K562 (cell line): ENCODE results near the gene SCAMP1. TPM values are rescaled to one million over a fixed set of nuclear protein-coding genes. Genes with fewer than 3 reads are reported as not detected.

Experiments
- ATAC-seq: fragments of 200-7000 bp; cut with Tn5 transposase; 3 replicates; pipeline ENCODE4 v1.9.1; 2020; ENCODE audit warnings: moderate library complexity
- BruUV-seq: library from RNA; stranded (reverse); fragments of 400-500 nt; replicated peaks from 2 replicates; lab custom pipeline; 2021; lab: Mats Ljungman, UMichigan
- CTCF ChIA-PET: fragments of 300-600 bp; formaldehyde crosslinking; extraction: SDS; loops from one replicate; lab custom pipeline; 2021; ENCODE audit warnings: low intra/inter-chr PET ratio; lab: Yijun Ruan, JAX
- POLR2A ChIA-PET: fragments of 300-600, 350-650 bp; sonication (Branson Sonifier 250); formaldehyde crosslinking; extraction: SDS; loops from one replicate; lab custom pipeline; 2021; ENCODE audit warnings: antibody characterized with exemption, inconsistent platforms; lab: Yijun Ruan, JAX
- DNase-seq, 4 experiments: peaks; one replicate each; pipeline versions ENCODE4 v3.0.0 to v3.0.0-alpha.2; 2011 to 2018; ENCODE audit warnings: low spot score in 3 of 4, mixed read lengths in 3 of 4; ENCODE audit errors: extremely low read depth in 1 of 4
- FAIRE-seq: peaks from 2 replicates; lab custom pipeline; 2011; peaks lifted over from hg19 to GRCh38; lab: Jason Lieb, UNC
- H2AFZ ChIP-seq: 2 replicates; pipeline ENCODE4 v1.6.0; 2011; ENCODE audit warnings: low read depth, low read length, control low read depth, inconsistent platforms
- H3K27ac ChIP-seq: fragments of 200-600 bp; 3 replicates; pipeline ENCODE4 v1.8.0; 2011; ENCODE audit warnings: low read depth, mild to moderate bottlenecking, control low read depth, inconsistent platforms, low read length, moderate library complexity, mixed read lengths; ENCODE audit errors: extremely low read depth
- H3K27me3 ChIP-seq, 2 experiments: fragments of 300-600 bp in 1 of 2; 2 replicates in 1 of 2; 3 replicates in 1 of 2; pipeline versions ENCODE4 v1.6.0 to v1.8.0; 2011; ENCODE audit warnings: inconsistent platforms in 2 of 2, low read length in 2 of 2, mild to moderate bottlenecking in 1 of 2, mixed read lengths in 1 of 2, moderate library complexity in 1 of 2; ENCODE audit not compliant: control insufficient read depth in 2 of 2, insufficient read depth in 2 of 2
- H3K36me3 ChIP-seq: fragments of 300-600 bp; 3 replicates; pipeline ENCODE4 v1.8.0; 2011; ENCODE audit warnings: mild to moderate bottlenecking, low read length, inconsistent platforms; ENCODE audit not compliant: control insufficient read depth, insufficient read depth
- H3K4me1 ChIP-seq, 2 experiments: fragments of 200-600 bp in 1 of 2; replicated peaks in 1 of 2; 2 replicates in 1 of 2; 3 replicates in 1 of 2; pipeline versions ENCODE4 v1.5.1 to v1.8.0; 2011; ENCODE audit warnings: inconsistent platforms in 2 of 2, low read length in 2 of 2, mild to moderate bottlenecking in 1 of 2, mixed read lengths in 1 of 2, moderate library complexity in 1 of 2; ENCODE audit not compliant: control insufficient read depth in 2 of 2, insufficient read depth in 2 of 2
- H3K4me2 ChIP-seq: 2 replicates; pipeline ENCODE4 v1.6.1; 2011; ENCODE audit warnings: low read length, control low read depth, inconsistent platforms, mixed read lengths; ENCODE audit not compliant: insufficient read depth
- H3K4me3 ChIP-seq: fragments of 200-600 bp; sonication (generic), shearing (Covaris generic); 2 replicates; pipeline ENCODE4 v1.5.1; 2016; ENCODE audit warnings: control low read depth, inconsistent platforms
- H3K79me2 ChIP-seq: fragments of 200-600 bp; 3 replicates; pipeline ENCODE4 v1.8.0; 2011; ENCODE audit warnings: low read length, inconsistent platforms; ENCODE audit not compliant: control insufficient read depth, insufficient read depth
- H3K9ac ChIP-seq, 2 experiments: 2 replicates each; pipeline versions ENCODE4 v1.6.0 to v1.6.1; 2011; ENCODE audit warnings: low read depth in 2 of 2, low read length in 2 of 2, control low read depth in 1 of 2, inconsistent platforms in 1 of 2, mild to moderate bottlenecking in 1 of 2, mixed read lengths in 1 of 2; ENCODE audit not compliant: insufficient read depth in 1 of 2
- H3K9me1 ChIP-seq: one replicate; pipeline ENCODE4 v1.6.0; 2011; ENCODE audit warnings: inconsistent platforms, mild to moderate bottlenecking, low read length, moderate library complexity; ENCODE audit not compliant: control insufficient read depth, insufficient read depth
- H3K9me3 ChIP-seq: replicated peaks from 2 replicates; pipeline ENCODE4 v1.5.1; 2011; ENCODE audit warnings: low read depth, low read length, inconsistent platforms; ENCODE audit not compliant: control insufficient read depth, insufficient read depth
- H4K20me1 ChIP-seq: replicated peaks from 2 replicates; pipeline ENCODE4 v1.6.1; 2011; ENCODE audit warnings: low read length, inconsistent platforms, mixed read lengths; ENCODE audit not compliant: control insufficient read depth, insufficient read depth
- ARHGAP35 ChIP-seq: fragments of 450-650 bp; IDR thresholded peaks from 2 replicates; pipeline ENCODE4 v1.6.1; 2018; ENCODE audit not compliant: partially characterized antibody
- BRD4 ChIP-seq: fragments of 200-600 bp; sonication (generic); IDR thresholded peaks from 2 replicates; pipeline ENCODE4 v1.6.1; 2017; ENCODE audit warnings: inconsistent platforms
- NFATC3 ChIP-seq: fragments of 450-650 bp; IDR thresholded peaks from 2 replicates; pipeline ENCODE4 v1.6.1; 2017; ENCODE audit warnings: mild to moderate bottlenecking
- PPARD ChIP-seq: fragments of 250-450 bp; sonication (Bioruptor Pico); IDR thresholded peaks from 2 replicates; pipeline ENCODE4 v1.8.0; 2022; ENCODE audit warnings: inconsistent platforms, mild to moderate bottlenecking, moderate library complexity
- SAFB ChIP-seq: fragments of 200-400 bp; formaldehyde crosslinking; IDR thresholded peaks from 2 replicates; pipeline ENCODE4 v1.6.1; 2017; ENCODE audit warnings: low read depth, low read length, borderline replicate concordance
- STAT5B ChIP-seq: fragments of 250-450 bp; sonication (Bioruptor Pico); IDR thresholded peaks from 2 replicates; pipeline ENCODE4 v1.8.0; 2021; ENCODE audit warnings: mild to moderate bottlenecking, inconsistent platforms
- TAL1 ChIP-seq: fragments of 450-650 bp; IDR thresholded peaks from 2 replicates; pipeline ENCODE4 v1.6.1; 2016; ENCODE audit warnings: mild to moderate bottlenecking
- ZNF384 ChIP-seq: IDR thresholded peaks from 2 replicates; pipeline ENCODE4 v1.6.1; 2012; ENCODE audit warnings: low read depth, low read length, improper control_type of control experiment
- WGBS: fragments of 100-300 bp; shearing (Covaris generic); methylation state at CpG from one replicate; pipeline ENCODE4 v1.1.6; 2016; ENCODE audit warnings: low coverage, mixed read lengths; ENCODE audit not compliant: insufficient coverage; ENCODE audit errors: missing lambda C conversion rate; 5-methylcytosine and 5-hydroxymethylcytosine counted together
- in situ Hi-C: fragments of 300-500 bp; cut with MboI; formaldehyde crosslinking; loops from 4 replicates; pipeline ENCODE4 v1.15.0; 2018; ENCODE audit warnings: inconsistent platforms, mixed read lengths
- intact Hi-C: fragments of 100-400 bp; cut with micrococcal nuclease; formaldehyde crosslinking; loops from 2 replicates; pipeline ENCODE4 v1.14.2; 2022
- polyA plus RNA-seq, 8 experiments: library from polyadenylated mRNA; depleted of rRNA in 4 of 8; stranded (reverse) in 5 of 8; unstranded in 3 of 8; fragments of >200 nt; fragmentation: Nextera tagmentation in 2 of 8; fragmentation: Illumina TruSeq in 1 of 8; extraction: Ambion mirVana in 2 of 8; extraction: Trizol in 1 of 8; gene quantifications; 2 replicates each; pipeline versions ENCODE4 v1.2.1 to v1.2.3, GENCODE V29; 2011 to 2014; ENCODE audit warnings: inconsistent platforms in 1 of 8, missing spikeins in 1 of 8
- total RNA-seq, 7 experiments: library from RNA; depleted of rRNA in 6 of 7; stranded (reverse); fragments of >200 nt in 6 of 7; fragmentation: Illumina TruSeq in 2 of 7; extraction: Trizol in 2 of 7; gene quantifications; 2 replicates each; pipeline versions ENCODE4 v1.2.1 to v1.2.3, GENCODE V29; 2011 to 2021; ENCODE audit warnings: low replicate concordance in 1 of 7

SCAMP1 gene
- total and polyA plus RNA-seq, 9 of the 15 experiments (the other 6 are each of a cell fraction or from before 2014, with no cell fraction given): 5.4 to 23.9 (median 13.8) TPM

- Histone ChIP-seq H3K9me1 (no peaks in the 10 kb centered on the region), H3K4me2 (no peak overlapping the region), H3K4me3 (no peak overlapping the region), H4K20me1 (no peaks in the 10 kb centered on the region), H3K4me1 (peaks cover 0 to 23% of the 10 kb centered on the region in 2 experiments; a peak in 3 of 5 replicates), H3K27me3 (no peaks in the 10 kb centered on the region), H2AFZ (no peak overlapping the region), H3K79me2 (no peaks in the 10 kb centered on the region), H3K9me3 (no peaks in the 10 kb centered on the region), H3K36me3 (no peaks in the 10 kb centered on the region; the same call in 2 of the 3 replicates), H3K9ac (no peak overlapping the region), H3K27ac (no peak overlapping the region)
- no peak for TF ChIP-seq NFATC3
- no peak for TF ChIP-seq ARHGAP35
- TF ChIP-seq ZNF384: no peak
- no peak for TF ChIP-seq SAFB
- TF ChIP-seq STAT5B (CRISPR knock-in tag): no peak
- no peak for TF ChIP-seq BRD4
- no peak for TF ChIP-seq TAL1
- no peak for TF ChIP-seq PPARD (CRISPR knock-in tag)
- in situ Hi-C loops: no loop called here
- no peak for DNase-seq
- no peak for ATAC-seq
- no TSS peak for BruUV-seq
- POLR2A ChIA-PET: interaction anchor here (0.7 to 0.8 kb wide), 2 partner anchors 13 to 594 kb away, joined by 3 read pairs; no protein-coding TSS in a partner anchor
- 90% methylated on average over 3 of the region's 3 CpGs for WGBS
- CTCF ChIA-PET: no interaction called here
- intact Hi-C loops: loop anchor here (10.0 kb wide), 1 partner anchor 489 kb away; no protein-coding TSS in a partner anchor
- no peak for FAIRE-seq
Observed at GRCh38 chr5:78475370-78475769, 115.0 kb downstream of the SCAMP1 start.
